H9 (cell line): Measurements from ENCODE around the gene RASGEF1C. TPM values are rescaled to one million over a fixed set of nuclear protein-coding genes. Genes with fewer than 3 reads are reported as not detected.

Experiments
- DNase-seq: peaks from one replicate; pipeline ENCODE4 v3.0.0-alpha.2; 2017
- H2AFZ ChIP-seq: one replicate; pipeline ENCODE4 v1.6.1; 2013; ENCODE audit warnings: mild to moderate bottlenecking, low read length, control low read depth, moderate library complexity
- H2AK5ac ChIP-seq: 2 replicates; pipeline ENCODE4 v1.6.1; 2013; ENCODE audit warnings: low read length, control low read depth, mixed read lengths; ENCODE audit not compliant: insufficient read length
- H2BK120ac ChIP-seq: one replicate; pipeline ENCODE4 v1.6.1; 2013; ENCODE audit warnings: low read depth, mild to moderate bottlenecking, low read length, control low read depth, inconsistent platforms; ENCODE audit not compliant: poor library complexity, severe bottlenecking
- H2BK12ac ChIP-seq: 2 replicates; pipeline ENCODE4 v1.6.1; 2013; ENCODE audit warnings: low read length, control low read depth, mixed read lengths, low read depth; ENCODE audit not compliant: insufficient read length
- H2BK15ac ChIP-seq: 2 replicates; pipeline ENCODE4 v1.6.1; 2013; ENCODE audit warnings: low read depth, low read length, control low read depth
- H2BK20ac ChIP-seq: one replicate; pipeline ENCODE4 v1.6.1; 2013; ENCODE audit warnings: low read depth, mild to moderate bottlenecking, low read length, control low read depth, inconsistent platforms; ENCODE audit not compliant: poor library complexity, severe bottlenecking
- H2BK5ac ChIP-seq: 2 replicates; pipeline ENCODE4 v1.6.1; 2013; ENCODE audit warnings: low read length, control low read depth, mixed read lengths; ENCODE audit not compliant: insufficient read length
- H3K14ac ChIP-seq: 2 replicates; pipeline ENCODE4 v1.6.1; 2013; ENCODE audit warnings: low read length, control low read depth; ENCODE audit not compliant: insufficient read depth
- H3K18ac ChIP-seq: 2 replicates; pipeline ENCODE4 v1.6.1; 2013; ENCODE audit warnings: low read depth, mild to moderate bottlenecking, mixed read lengths, low read length, control low read depth; ENCODE audit not compliant: insufficient read length
- H3K23ac ChIP-seq: 2 replicates; pipeline ENCODE4 v1.6.1; 2013; ENCODE audit warnings: low read length, control low read depth, mixed read lengths, low read depth; ENCODE audit not compliant: insufficient read length
- H3K23me2 ChIP-seq: 2 replicates; pipeline ENCODE4 v1.6.1; 2013; ENCODE audit warnings: low read depth, mild to moderate bottlenecking, mixed read lengths, low read length, control low read depth; ENCODE audit not compliant: insufficient read length, poor library complexity, severe bottlenecking
- H3K27ac ChIP-seq: 2 replicates; pipeline ENCODE4 v1.5.1; 2013; ENCODE audit warnings: low read length, control low read depth, mixed read lengths, low read depth; ENCODE audit not compliant: insufficient read length
- H3K27me3 ChIP-seq: 2 replicates; pipeline ENCODE4 v1.6.1; 2013; ENCODE audit warnings: low read length, control low read depth, inconsistent platforms; ENCODE audit not compliant: insufficient read depth
- H3K4ac ChIP-seq: 2 replicates; pipeline ENCODE4 v1.6.1; 2013; ENCODE audit warnings: low read depth, mild to moderate bottlenecking, control low read depth, inconsistent platforms, low read length, moderate library complexity
- H3K4me1 ChIP-seq: 2 replicates; pipeline ENCODE4 v1.6.1; 2013; ENCODE audit warnings: low read length, control low read depth, inconsistent platforms; ENCODE audit not compliant: insufficient read depth
- H3K4me2 ChIP-seq: 2 replicates; pipeline ENCODE4 v1.6.1; 2013; ENCODE audit warnings: low read length, control low read depth, mixed read lengths; ENCODE audit not compliant: insufficient read length, insufficient read depth
- H3K56ac ChIP-seq: 2 replicates; pipeline ENCODE4 v1.6.1; 2013; ENCODE audit warnings: low read depth, mild to moderate bottlenecking, mixed read lengths, low read length, control low read depth; ENCODE audit not compliant: insufficient read length
- H3K79me1 ChIP-seq: 2 replicates; pipeline ENCODE4 v1.6.1; 2013; ENCODE audit warnings: low read depth, mild to moderate bottlenecking, moderate library complexity, low read length, control low read depth, inconsistent platforms; ENCODE audit not compliant: insufficient read depth, poor library complexity, severe bottlenecking
- H3K79me2 ChIP-seq: 2 replicates; pipeline ENCODE4 v1.6.1; 2013; ENCODE audit warnings: low read length, control low read depth, inconsistent platforms; ENCODE audit not compliant: insufficient read depth
- H3K9ac ChIP-seq: 2 replicates; pipeline ENCODE4 v1.6.1; 2013; ENCODE audit warnings: low read length, control low read depth, mixed read lengths; ENCODE audit not compliant: insufficient read length; ENCODE audit errors: extremely low read depth
- H3K9me3 ChIP-seq: one replicate; pipeline ENCODE4 v1.6.1; 2013; ENCODE audit warnings: low read depth, low read length, inconsistent platforms; ENCODE audit not compliant: control insufficient read depth
- H3T11ph ChIP-seq: one replicate; pipeline ENCODE4 v1.6.1; 2013; ENCODE audit warnings: mild to moderate bottlenecking, low read length, control low read depth, inconsistent platforms
- H4K20me1 ChIP-seq: one replicate; pipeline ENCODE4 v1.6.1; 2013; ENCODE audit not compliant: control insufficient read depth, insufficient read length, insufficient read depth
- H4K5ac ChIP-seq: 2 replicates; pipeline ENCODE4 v1.6.1; 2013; ENCODE audit warnings: low read depth, mild to moderate bottlenecking, mixed read lengths, low read length, control low read depth; ENCODE audit not compliant: insufficient read length
- H4K8ac ChIP-seq: replicated peaks from 2 replicates; pipeline ENCODE4 v1.6.1; 2013; ENCODE audit warnings: low read length, control low read depth, mixed read lengths, low read depth; ENCODE audit not compliant: insufficient read length
- H4K91ac ChIP-seq: 2 replicates; pipeline ENCODE4 v1.6.1; 2013; ENCODE audit warnings: low read depth, mild to moderate bottlenecking, moderate library complexity, mixed read lengths, low read length, control low read depth; ENCODE audit not compliant: insufficient read length
- H3K27ac Mint-ChIP-seq, 3 experiments: 2 replicates in 2 of 3; 3 replicates in 1 of 3; pipeline ENCODE4 v1.8.0; 2020 to 2021; ENCODE audit warnings: mixed read lengths in 3 of 3, mild to moderate bottlenecking in 1 of 3, moderate library complexity in 1 of 3
- H3K27me3 Mint-ChIP-seq: 2 replicates; pipeline ENCODE4 v1.8.0; 2021; ENCODE audit warnings: low read depth, mild to moderate bottlenecking, moderate library complexity, mixed read lengths
- H3K36me3 Mint-ChIP-seq, 3 experiments: 2 replicates in 2 of 3; 3 replicates in 1 of 3; pipeline ENCODE4 v1.8.0; 2020 to 2021; ENCODE audit warnings: low read depth in 3 of 3, mixed read lengths in 3 of 3; ENCODE audit not compliant: insufficient read depth in 1 of 3
- H3K4me1 Mint-ChIP-seq, 2 experiments: 2 replicates each; pipeline ENCODE4 v1.8.0; 2020; ENCODE audit warnings: mixed read lengths in 2 of 2
- H3K4me3 Mint-ChIP-seq, 2 experiments: 2 replicates in 1 of 2; 3 replicates in 1 of 2; pipeline ENCODE4 v1.8.0; 2020 to 2021; ENCODE audit warnings: mild to moderate bottlenecking in 2 of 2, mixed read lengths in 2 of 2, moderate library complexity in 1 of 2
- H3K9me3 Mint-ChIP-seq, 2 experiments: 2 replicates in 1 of 2; 3 replicates in 1 of 2; pipeline ENCODE4 v1.8.0; 2020; ENCODE audit warnings: mild to moderate bottlenecking in 2 of 2, mixed read lengths in 2 of 2, moderate library complexity in 1 of 2
- CTCF ChIP-seq: fragments of 200-600 bp; sonication (generic); conservative IDR thresholded peaks from 3 replicates; pipeline ENCODE4 v1.8.0; 2021; ENCODE audit warnings: antibody characterized with exemption, mild to moderate bottlenecking
- WGBS: extraction: QIAGEN DNeasy Blood & Tissue Kit; methylation state at CpG from one replicate; pipeline ENCODE4 v1.1.7; 2013; ENCODE audit warnings: missing lambda C conversion rate, low lambda C conversion rate, mixed read lengths; ENCODE audit not compliant: insufficient read length; ENCODE audit errors: extremely low coverage; 5-methylcytosine and 5-hydroxymethylcytosine counted together
- total RNA-seq: library from RNA; stranded (reverse); gene quantifications from 2 replicates; pipeline ENCODE4 v1.2.1, GENCODE V29; 2021

The RASGEF1C gene
- total RNA-seq, 1 experiment from 2014 or later: 0.83 TPM

- H2BK12ac ChIP-seq: no peak overlapping the region
- H3T11ph ChIP-seq: no peak overlapping the region
- H3K27ac Mint-ChIP-seq: no peak overlapping the region
- no peak overlapping the region for H3K9ac ChIP-seq
- peaks cover 0 to 3% of the 10 kb centered on the region in 2 experiments; a peak in 3 of 5 replicates for H3K9me3 Mint-ChIP-seq
- H4K20me1 ChIP-seq: no peaks in the 10 kb centered on the region
- H2AFZ ChIP-seq: no peak overlapping the region
- no peaks in the 10 kb centered on the region for H3K9me3 ChIP-seq
- H3K14ac ChIP-seq: no peak overlapping the region
- no peak overlapping the region for H3K23ac ChIP-seq
- H2BK5ac ChIP-seq: no peak overlapping the region
- H3K4me1 ChIP-seq: no peaks in the 10 kb centered on the region
- no peaks in the 10 kb centered on the region for H3K27me3 ChIP-seq
- H3K56ac ChIP-seq: no peak overlapping the region
- peaks cover 4% of the 10 kb centered on the region for H3K27me3 Mint-ChIP-seq
- no peaks in the 10 kb centered on the region for H3K79me1 ChIP-seq
- H3K18ac ChIP-seq: no peak overlapping the region
- no peak overlapping the region for H2BK20ac ChIP-seq
- H3K4me1 Mint-ChIP-seq: peaks cover 2 to 7% of the 10 kb centered on the region in 2 experiments; a peak in 2 of 4 replicates
- H2BK120ac ChIP-seq: no peak overlapping the region
- H4K5ac ChIP-seq: no peak overlapping the region
- no peaks in the 10 kb centered on the region for H3K79me2 ChIP-seq
- H2BK15ac ChIP-seq: no peak overlapping the region
- no peak for TF ChIP-seq CTCF
- H2AK5ac ChIP-seq: no peak overlapping the region
- H3K4me2 ChIP-seq: no peak overlapping the region
- no peak overlapping the region for H3K27ac ChIP-seq
- no CpG with 5 or more reads among the region's 10 CpGs for WGBS
- H3K4ac ChIP-seq: no peak overlapping the region
- no peak overlapping the region for H3K4me3 Mint-ChIP-seq
- no peak overlapping the region for H4K91ac ChIP-seq
- H4K8ac ChIP-seq: no peak overlapping the region
- H3K36me3 Mint-ChIP-seq: peaks cover 0 to 11% (median 0%) of the 10 kb centered on the region in 3 experiments; a peak in 3 of 7 replicates
- H3K23me2 ChIP-seq: peaks cover 2% of the 10 kb centered on the region
- no peak for DNase-seq
Observed at GRCh38 chr5:180096616-180097015, 112.4 kb downstream of the RASGEF1C start.
